Neural cell (in vitro differentiated cells): Measurements from ENCODE around the gene BCAS4. TPM values are rescaled to one million over a fixed set of nuclear protein-coding genes. Genes with fewer than 3 reads are reported as not detected.

ENCODE experiments used
- H2AFZ ChIP-seq: fragments of 200-600, 300-800 bp; sonication (generic), shearing (Covaris generic); 2 replicates; pipeline ENCODE4 v1.6.0; 2014; ENCODE audit warnings: low read depth, mild to moderate bottlenecking, antibody characterized with exemption, low read length, moderate library complexity
- H3F3A ChIP-seq: fragments of 200-600 bp; shearing (Covaris generic); 2 replicates; pipeline ENCODE4 v1.6.1; 2016; ENCODE audit warnings: mild to moderate bottlenecking, moderate library complexity, mixed read lengths, antibody characterized with exemption, low read length; ENCODE audit not compliant: insufficient read depth, poor library complexity, severe bottlenecking
- H3K27ac ChIP-seq: fragments of 200-600, 300-800 bp; sonication (generic), shearing (Covaris generic); 2 replicates; pipeline ENCODE4 v1.5.1; 2014; ENCODE audit warnings: mild to moderate bottlenecking, low read length, moderate library complexity
- H3K27me3 ChIP-seq: fragments of 300-800, 200-600 bp; sonication (generic), shearing (Covaris generic); 2 replicates; pipeline ENCODE4 v1.6.0; 2014; ENCODE audit warnings: mild to moderate bottlenecking, low read depth, low read length, moderate library complexity; ENCODE audit not compliant: insufficient read depth
- H3K36me3 ChIP-seq: fragments of 300-800, 200-600 bp; sonication (generic), shearing (Covaris generic); 2 replicates; pipeline ENCODE4 v1.5.1; 2014; ENCODE audit warnings: mild to moderate bottlenecking, antibody characterized with exemption, low read length, moderate library complexity; ENCODE audit not compliant: insufficient read depth
- H3K4me2 ChIP-seq: fragments of 300-800, 200-600 bp; sonication (generic), shearing (Covaris generic); 2 replicates; pipeline ENCODE4 v1.6.0; 2014; ENCODE audit warnings: mild to moderate bottlenecking, low read length
- H3K4me3 ChIP-seq: fragments of 300-800, 200-600 bp; sonication (generic), shearing (Covaris generic); 2 replicates; pipeline ENCODE4 v1.5.1; 2014; ENCODE audit warnings: mild to moderate bottlenecking, low read length, moderate library complexity
- H3K79me2 ChIP-seq: fragments of 200-600 bp; shearing (Covaris generic); replicated peaks from 2 replicates; pipeline ENCODE4 v1.6.0; 2014; ENCODE audit warnings: mild to moderate bottlenecking, low read length, moderate library complexity; ENCODE audit not compliant: insufficient read depth
- H3K9ac ChIP-seq: fragments of 300-800, 200-600 bp; sonication (generic), shearing (Covaris generic); 2 replicates; pipeline ENCODE4 v1.6.1; 2016; ENCODE audit warnings: mild to moderate bottlenecking, low read length, mixed read lengths
- H3K9me2 ChIP-seq: fragments of 200-600 bp; shearing (Covaris generic); 2 replicates; pipeline ENCODE4 v1.6.1; 2016; ENCODE audit warnings: mild to moderate bottlenecking, low read length, mixed read lengths; ENCODE audit not compliant: insufficient read depth
- H3K9me3 ChIP-seq: fragments of 200-600, 300-800 bp; sonication (generic), shearing (Covaris generic); 2 replicates; pipeline ENCODE4 v1.6.1; 2016; ENCODE audit warnings: mild to moderate bottlenecking, mixed run types, low read length, moderate library complexity, mixed read lengths
- H4K20me1 ChIP-seq: fragments of 200-600 bp; shearing (Covaris generic); 2 replicates; pipeline ENCODE4 v1.6.1; 2016; ENCODE audit warnings: mild to moderate bottlenecking, mixed run types; ENCODE audit not compliant: insufficient read depth
- EP300 ChIP-seq: fragments of 450-650 bp; conservative IDR thresholded peaks from 2 replicates; pipeline ENCODE4 v1.6.1; 2014; ENCODE audit warnings: antibody characterized with exemption, mild to moderate bottlenecking, moderate library complexity; ENCODE audit not compliant: poor library complexity, severe bottlenecking
- EZH2 ChIP-seq: fragments of 200-600, 300-800 bp; shearing (Covaris generic), sonication (generic); IDR thresholded peaks from 2 replicates; pipeline ENCODE4 v1.6.1; 2014; ENCODE audit warnings: antibody characterized with exemption, low read length, borderline replicate concordance, mild to moderate bottlenecking; ENCODE audit not compliant: insufficient read depth, poor library complexity, severe bottlenecking
- MXI1 ChIP-seq: fragments of 450-650 bp; conservative IDR thresholded peaks from 2 replicates; pipeline ENCODE4 v1.6.1; 2014; ENCODE audit warnings: antibody characterized with exemption, mild to moderate bottlenecking; ENCODE audit not compliant: poor library complexity, severe bottlenecking
- POLR2AphosphoS5 ChIP-seq: IDR thresholded peaks from 2 replicates; pipeline ENCODE4 v1.6.1; 2012
- RAD21 ChIP-seq: fragments of 450-650 bp; conservative IDR thresholded peaks from 2 replicates; pipeline ENCODE4 v1.6.1; 2014; ENCODE audit warnings: antibody characterized with exemption, mild to moderate bottlenecking, moderate library complexity
- REST ChIP-seq: IDR thresholded peaks from 2 replicates; pipeline ENCODE4 v1.6.1; 2012; ENCODE audit warnings: borderline replicate concordance
- SMC3 ChIP-seq: fragments of 450-650 bp; conservative IDR thresholded peaks from 2 replicates; pipeline ENCODE4 v1.6.1; 2014; ENCODE audit warnings: antibody characterized with exemption, mild to moderate bottlenecking, moderate library complexity; ENCODE audit not compliant: poor library complexity
- TAF1 ChIP-seq: IDR thresholded peaks from 2 replicates; pipeline ENCODE4 v1.6.1; 2012; ENCODE audit warnings: low read depth
- polyA minus RNA-seq: library from RNA; depleted of rRNA, polyadenylated mRNA; stranded (reverse); fragments of >200 nt; gene quantifications from 2 replicates; pipeline ENCODE4 v1.2.3, GENCODE V29; 2014
- polyA plus RNA-seq: library from polyadenylated mRNA; depleted of rRNA; stranded (reverse); fragments of >200 nt; gene quantifications from 2 replicates; pipeline ENCODE4 v1.2.3, GENCODE V29; 2014
- TF ChIP-seq, protein P1 (sequence below): fragments of 450-650 bp; IDR thresholded peaks from 2 replicates; pipeline ENCODE4 v1.5.1; 2014; ENCODE audit warnings: antibody characterized with exemption, mild to moderate bottlenecking, moderate library complexity; ENCODE audit not compliant: poor library complexity, severe bottlenecking

The BCAS4 gene
- polyA plus RNA-seq: 24.6 and 37.6 TPM in 2 replicates
- 27.5 and 29.3 TPM in 2 replicates for polyA minus RNA-seq

- H4K20me1 ChIP-seq: no peaks in the 10 kb centered on the region
- H3K36me3 ChIP-seq: no peaks in the 10 kb centered on the region
- H3K9me3 ChIP-seq: no peaks in the 10 kb centered on the region
- H3K4me3 ChIP-seq: peak within 1 kb of the TSS; percentile 96
- H3K27ac ChIP-seq: peak within 1 kb of the TSS; percentile 53
- H3K9me2 ChIP-seq: no peaks in the 10 kb centered on the region
- peak within 1 kb of the TSS; percentile 89 for H3K9ac ChIP-seq
- no peaks in the 10 kb centered on the region for H3K79me2 ChIP-seq
- peak within 1 kb of the TSS; percentile 70 for H3K4me2 ChIP-seq
- TF ChIP-seq, protein P1, sequence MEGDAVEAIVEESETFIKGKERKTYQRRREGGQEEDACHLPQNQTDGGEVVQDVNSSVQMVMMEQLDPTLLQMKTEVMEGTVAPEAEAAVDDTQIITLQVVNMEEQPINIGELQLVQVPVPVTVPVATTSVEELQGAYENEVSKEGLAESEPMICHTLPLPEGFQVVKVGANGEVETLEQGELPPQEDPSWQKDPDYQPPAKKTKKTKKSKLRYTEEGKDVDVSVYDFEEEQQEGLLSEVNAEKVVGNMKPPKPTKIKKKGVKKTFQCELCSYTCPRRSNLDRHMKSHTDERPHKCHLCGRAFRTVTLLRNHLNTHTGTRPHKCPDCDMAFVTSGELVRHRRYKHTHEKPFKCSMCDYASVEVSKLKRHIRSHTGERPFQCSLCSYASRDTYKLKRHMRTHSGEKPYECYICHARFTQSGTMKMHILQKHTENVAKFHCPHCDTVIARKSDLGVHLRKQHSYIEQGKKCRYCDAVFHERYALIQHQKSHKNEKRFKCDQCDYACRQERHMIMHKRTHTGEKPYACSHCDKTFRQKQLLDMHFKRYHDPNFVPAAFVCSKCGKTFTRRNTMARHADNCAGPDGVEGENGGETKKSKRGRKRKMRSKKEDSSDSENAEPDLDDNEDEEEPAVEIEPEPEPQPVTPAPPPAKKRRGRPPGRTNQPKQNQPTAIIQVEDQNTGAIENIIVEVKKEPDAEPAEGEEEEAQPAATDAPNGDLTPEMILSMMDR: peak; percentile 98
- TF ChIP-seq POLR2AphosphoS5: peak; percentile 55
- TF ChIP-seq MXI1: peak; percentile 70
- peak; percentile 90 for TF ChIP-seq RAD21
- TF ChIP-seq EP300: peak; percentile 44
- TF ChIP-seq TAF1: peak; percentile 37
- no peak for TF ChIP-seq EZH2
- TF ChIP-seq REST: peak; percentile 24
- peak; percentile 84 for TF ChIP-seq SMC3
- no peaks in the 10 kb centered on the region for H3F3A ChIP-seq
- H2AFZ ChIP-seq: peak within 1 kb of the TSS; percentile 83
- no peaks in the 10 kb centered on the region for H3K27me3 ChIP-seq
Observed at GRCh38 chr20:50794846-50795634, at the start of gene BCAS4. TSS of gene BCAS4 (plus strand) at chr20:50795061. CDS start at chr20:50795084, 23 bp downstream.

GRCh38 chr20:50745634-50746137 lies 49.2 kb upstream of the BCAS4 start:
- Histone ChIP-seq H3K79me2 (no peaks in the 10 kb centered on the region), H3K9me2 (no peaks in the 10 kb centered on the region), H3K9me3 (no peaks in the 10 kb centered on the region), H3K36me3 (no peaks in the 10 kb centered on the region), H4K20me1 (no peaks in the 10 kb centered on the region), H3F3A (no peaks in the 10 kb centered on the region), H3K27ac (no peak overlapping the region), H2AFZ (no peak overlapping the region), H3K4me2 (no peak overlapping the region), H3K27me3 (no peaks in the 10 kb centered on the region), H3K4me3 (no peak overlapping the region), H3K9ac (no peak overlapping the region)
- TF ChIP-seq RAD21 (no peak), MXI1 (no peak), TAF1 (no peak), REST (no peak), SMC3 (no peak)
- TF ChIP-seq, protein P1: no peak
